GM12874 (cell line): Measurements from ENCODE around the gene IMMP2L.

Experiments used
- CTCF ChIP-seq: IDR thresholded peaks from 2 replicates; pipeline ENCODE4 v1.5.1; 2011; ENCODE audit warnings: low read depth, mild to moderate bottlenecking, control low read depth, low read length, moderate library complexity; ENCODE audit not compliant: insufficient read depth

The IMMP2L gene

GRCh38 chr7:110929480-110930249, 632.6 kb downstream of the IMMP2L start:
- TF ChIP-seq CTCF: no peak

- no peak for TF ChIP-seq CTCF
These were observed 639.4 kb downstream of the IMMP2L start for GRCh38 chr7:110922906-110923305.

GRCh38 chr7:110921595-110922151, 640.6 kb downstream of the IMMP2L start:
- TF ChIP-seq CTCF: no peak

GRCh38 chr7:110918949-110919548, 643.2 kb downstream of the IMMP2L start:
- no peak for TF ChIP-seq CTCF

GRCh38 chr7:110914263-110914662, 648.0 kb downstream of the IMMP2L start:
- TF ChIP-seq CTCF: no peak

GRCh38 chr7:110911632-110912031, 650.7 kb downstream of the IMMP2L start:
- no peak for TF ChIP-seq CTCF

GRCh38 chr7:110909117-110909516, 653.2 kb downstream of the IMMP2L start:
- TF ChIP-seq CTCF: no peak
